GM08714 (cell line): ENCODE measurements around the gene ANG.
"Not testable (repeated sequence)": the region's sequence is repeated elsewhere in the genome, so short reads cannot be mapped to it uniquely, and the experiment has no call there.

ENCODE experiments used
- H3K4me3 ChIP-seq: fragments of 200-500 bp; sonication (Bioruptor generic); 2 replicates; pipeline ENCODE4 v1.5.1; 2014; ENCODE audit warnings: mild to moderate bottlenecking, low read length, inconsistent platforms
- ZNF274 ChIP-seq: IDR thresholded peaks from 2 replicates; pipeline ENCODE4 v1.6.1; 2012; ENCODE audit warnings: mild to moderate bottlenecking, low read depth, low read length

The ANG gene

GRCh38 chr14:20732979-20733635 is 44.5 kb downstream of the ANG start:
- H3K4me3 ChIP-seq, result no peak overlapping the region
- no peak for TF ChIP-seq ZNF274

- H3K4me3 ChIP-seq, result no peak overlapping the region
- TF ChIP-seq ZNF274, result no peak
These were observed 45.3 kb downstream of the ANG start for GRCh38 chr14:20733684-20734429.

GRCh38 chr14:20734430-20734806 is 45.9 kb downstream of the ANG start:
- TF ChIP-seq ZNF274, result no peak
- H3K4me3 ChIP-seq, result no peak overlapping the region

- not testable (repeated sequence) for H3K4me3 ChIP-seq
These were observed 49.7 kb downstream of the ANG start for GRCh38 chr14:20738292-20738691.

- no peak for TF ChIP-seq ZNF274
- no peak overlapping the region for H3K4me3 ChIP-seq
These were observed 53.6 kb downstream of the ANG start for GRCh38 chr14:20742132-20742531.

GRCh38 chr14:20743556-20743955 is 55.0 kb downstream of the ANG start:
- no peak for TF ChIP-seq ZNF274

More at GRCh38 chr14:20743556-20743955, 55.0 kb downstream of the ANG start:
- no peak overlapping the region for H3K4me3 ChIP-seq
